K562 (cell line): Measurements from ENCODE around the gene GPER1. TPM values are rescaled to one million over a fixed set of nuclear protein-coding genes. Genes with fewer than 3 reads are reported as not detected.

Experiments
- ATAC-seq: fragments of 200-7000 bp; cut with Tn5 transposase; 3 replicates; pipeline ENCODE4 v1.9.1; 2020; ENCODE audit warnings: moderate library complexity
- BruUV-seq: library from RNA; stranded (reverse); fragments of 400-500 nt; replicated peaks from 2 replicates; lab custom pipeline; 2021; lab: Mats Ljungman, UMichigan
- CTCF ChIA-PET: fragments of 300-600 bp; formaldehyde crosslinking; extraction: SDS; loops from one replicate; lab custom pipeline; 2021; ENCODE audit warnings: low intra/inter-chr PET ratio; lab: Yijun Ruan, JAX
- POLR2A ChIA-PET: fragments of 300-600, 350-650 bp; sonication (Branson Sonifier 250); formaldehyde crosslinking; extraction: SDS; loops from one replicate; lab custom pipeline; 2021; ENCODE audit warnings: antibody characterized with exemption, inconsistent platforms; lab: Yijun Ruan, JAX
- DNase-seq, 4 experiments: peaks; one replicate each; pipeline versions ENCODE4 v3.0.0 to v3.0.0-alpha.2; 2011 to 2018; ENCODE audit warnings: low spot score in 3 of 4, mixed read lengths in 3 of 4; ENCODE audit errors: extremely low read depth in 1 of 4
- FAIRE-seq: peaks from 2 replicates; lab custom pipeline; 2011; peaks lifted over from hg19 to GRCh38; lab: Jason Lieb, UNC
- H2AFZ ChIP-seq: 2 replicates; pipeline ENCODE4 v1.6.0; 2011; ENCODE audit warnings: low read depth, low read length, control low read depth, inconsistent platforms
- H3K27ac ChIP-seq: fragments of 200-600 bp; 3 replicates; pipeline ENCODE4 v1.8.0; 2011; ENCODE audit warnings: low read depth, mild to moderate bottlenecking, control low read depth, inconsistent platforms, low read length, moderate library complexity, mixed read lengths; ENCODE audit errors: extremely low read depth
- H3K27me3 ChIP-seq, 2 experiments: fragments of 300-600 bp in 1 of 2; 2 replicates in 1 of 2; 3 replicates in 1 of 2; pipeline versions ENCODE4 v1.6.0 to v1.8.0; 2011; ENCODE audit warnings: inconsistent platforms in 2 of 2, low read length in 2 of 2, mild to moderate bottlenecking in 1 of 2, mixed read lengths in 1 of 2, moderate library complexity in 1 of 2; ENCODE audit not compliant: control insufficient read depth in 2 of 2, insufficient read depth in 2 of 2
- H3K36me3 ChIP-seq: fragments of 300-600 bp; 3 replicates; pipeline ENCODE4 v1.8.0; 2011; ENCODE audit warnings: mild to moderate bottlenecking, low read length, inconsistent platforms; ENCODE audit not compliant: control insufficient read depth, insufficient read depth
- H3K4me1 ChIP-seq, 2 experiments: fragments of 200-600 bp in 1 of 2; replicated peaks in 1 of 2; 2 replicates in 1 of 2; 3 replicates in 1 of 2; pipeline versions ENCODE4 v1.5.1 to v1.8.0; 2011; ENCODE audit warnings: inconsistent platforms in 2 of 2, low read length in 2 of 2, mild to moderate bottlenecking in 1 of 2, mixed read lengths in 1 of 2, moderate library complexity in 1 of 2; ENCODE audit not compliant: control insufficient read depth in 2 of 2, insufficient read depth in 2 of 2
- H3K4me2 ChIP-seq: 2 replicates; pipeline ENCODE4 v1.6.1; 2011; ENCODE audit warnings: low read length, control low read depth, inconsistent platforms, mixed read lengths; ENCODE audit not compliant: insufficient read depth
- H3K4me3 ChIP-seq: fragments of 200-600 bp; sonication (generic), shearing (Covaris generic); 2 replicates; pipeline ENCODE4 v1.5.1; 2016; ENCODE audit warnings: control low read depth, inconsistent platforms
- H3K79me2 ChIP-seq: fragments of 200-600 bp; 3 replicates; pipeline ENCODE4 v1.8.0; 2011; ENCODE audit warnings: low read length, inconsistent platforms; ENCODE audit not compliant: control insufficient read depth, insufficient read depth
- H3K9ac ChIP-seq, 2 experiments: 2 replicates each; pipeline versions ENCODE4 v1.6.0 to v1.6.1; 2011; ENCODE audit warnings: low read depth in 2 of 2, low read length in 2 of 2, control low read depth in 1 of 2, inconsistent platforms in 1 of 2, mild to moderate bottlenecking in 1 of 2, mixed read lengths in 1 of 2; ENCODE audit not compliant: insufficient read depth in 1 of 2
- H3K9me1 ChIP-seq: one replicate; pipeline ENCODE4 v1.6.0; 2011; ENCODE audit warnings: inconsistent platforms, mild to moderate bottlenecking, low read length, moderate library complexity; ENCODE audit not compliant: control insufficient read depth, insufficient read depth
- H3K9me3 ChIP-seq: replicated peaks from 2 replicates; pipeline ENCODE4 v1.5.1; 2011; ENCODE audit warnings: low read depth, low read length, inconsistent platforms; ENCODE audit not compliant: control insufficient read depth, insufficient read depth
- H4K20me1 ChIP-seq: replicated peaks from 2 replicates; pipeline ENCODE4 v1.6.1; 2011; ENCODE audit warnings: low read length, inconsistent platforms, mixed read lengths; ENCODE audit not compliant: control insufficient read depth, insufficient read depth
- CBX3 ChIP-seq, 2 experiments: IDR thresholded peaks; 1 replicate in 1 of 2; 2 replicates in 1 of 2; pipeline ENCODE4 v1.6.1; 2012; ENCODE audit warnings: inconsistent platforms in 2 of 2, low read length in 2 of 2, borderline replicate concordance in 1 of 2, control low read depth in 1 of 2
- DNMT1 ChIP-seq: fragments of 450-650 bp; IDR thresholded peaks from 2 replicates; pipeline ENCODE4 v1.6.1; 2016; ENCODE audit warnings: antibody characterized with exemption, mild to moderate bottlenecking
- ELK1 ChIP-seq: sonication (generic); formaldehyde crosslinking; IDR thresholded peaks from 2 replicates; pipeline ENCODE4 v1.8.1; 2022; ENCODE audit warnings: missing genetic modification reagents
- ERF ChIP-seq: fragments of 450-650 bp; formaldehyde crosslinking; IDR thresholded peaks from 2 replicates; pipeline ENCODE4 v1.4.0; 2020; ENCODE audit warnings: mild to moderate bottlenecking, mixed read lengths
- GABPA ChIP-seq: fragments of 200-800 bp; sonication (Bioruptor generic); conservative IDR thresholded peaks from 2 replicates; pipeline ENCODE4 v1.6.1; 2016; ENCODE audit warnings: low read depth, missing genetic modification characterization, missing compliant biosample characterization
- HINFP ChIP-seq: fragments of 450-650 bp; conservative IDR thresholded peaks from 2 replicates; pipeline ENCODE4 v1.6.1; 2016; ENCODE audit warnings: missing genetic modification characterization, low read depth, mild to moderate bottlenecking, control low read depth, missing compliant biosample characterization
- LARP7 ChIP-seq: fragments of 450-650 bp; IDR thresholded peaks from 2 replicates; pipeline ENCODE4 v1.6.1; 2016
- SIRT6 ChIP-seq: IDR thresholded peaks from one replicate; pipeline ENCODE4 v1.6.1; 2012; ENCODE audit warnings: low read depth, mild to moderate bottlenecking, control low read depth, inconsistent platforms, low read length, moderate library complexity
- SIX5 ChIP-seq, 2 experiments: IDR thresholded peaks; 2 replicates each; pipeline ENCODE4 v1.6.1; 2011; ENCODE audit warnings: low read length in 2 of 2, borderline replicate concordance in 1 of 2, low read depth in 1 of 2, mild to moderate bottlenecking in 1 of 2, moderate library complexity in 1 of 2; ENCODE audit not compliant: insufficient read depth in 1 of 2
- SLC30A9 ChIP-seq: fragments of 250-450 bp; sonication (Bioruptor Pico); IDR thresholded peaks from 2 replicates; pipeline ENCODE4 v1.8.0; 2022; ENCODE audit warnings: mild to moderate bottlenecking, moderate library complexity
- SP1 ChIP-seq: sonication (generic); formaldehyde crosslinking; IDR thresholded peaks from 2 replicates; pipeline ENCODE4 v1.8.1; 2022; ENCODE audit warnings: mild to moderate bottlenecking, missing genetic modification reagents
- TSC22D4 ChIP-seq: fragments of 450-650 bp; IDR thresholded peaks from 2 replicates; pipeline ENCODE4 v1.6.1; 2016; ENCODE audit warnings: missing genetic modification characterization, missing biosample characterization, control low read depth
- WGBS: fragments of 100-300 bp; shearing (Covaris generic); methylation state at CpG from one replicate; pipeline ENCODE4 v1.1.6; 2016; ENCODE audit warnings: low coverage, mixed read lengths; ENCODE audit not compliant: insufficient coverage; ENCODE audit errors: missing lambda C conversion rate; 5-methylcytosine and 5-hydroxymethylcytosine counted together
- in situ Hi-C: fragments of 300-500 bp; cut with MboI; formaldehyde crosslinking; loops from 4 replicates; pipeline ENCODE4 v1.15.0; 2018; ENCODE audit warnings: inconsistent platforms, mixed read lengths
- intact Hi-C: fragments of 100-400 bp; cut with micrococcal nuclease; formaldehyde crosslinking; loops from 2 replicates; pipeline ENCODE4 v1.14.2; 2022
- polyA plus RNA-seq, 8 experiments: library from polyadenylated mRNA; depleted of rRNA in 4 of 8; stranded (reverse) in 5 of 8; unstranded in 3 of 8; fragments of >200 nt; fragmentation: Nextera tagmentation in 2 of 8; fragmentation: Illumina TruSeq in 1 of 8; extraction: Ambion mirVana in 2 of 8; extraction: Trizol in 1 of 8; gene quantifications; 2 replicates each; pipeline versions ENCODE4 v1.2.1 to v1.2.3, GENCODE V29; 2011 to 2014; ENCODE audit warnings: inconsistent platforms in 1 of 8, missing spikeins in 1 of 8
- total RNA-seq, 7 experiments: library from RNA; depleted of rRNA in 6 of 7; stranded (reverse); fragments of >200 nt in 6 of 7; fragmentation: Illumina TruSeq in 2 of 7; extraction: Trizol in 2 of 7; gene quantifications; 2 replicates each; pipeline versions ENCODE4 v1.2.1 to v1.2.3, GENCODE V29; 2011 to 2021; ENCODE audit warnings: low replicate concordance in 1 of 7

Gene GPER1
- total and polyA plus RNA-seq, 9 of the 15 experiments (the other 6 are each of a cell fraction or from before 2014, with no cell fraction given): 0.04 to 0.09 (median 0.08) TPM; not detected in 6

GRCh38 chr7:1099637-1100036 is 11.7 kb downstream of the GPER1 start:
- Histone ChIP-seq H3K9me3 (no peaks in the 10 kb centered on the region), H3K4me1 (peaks cover 5 to 50% of the 10 kb centered on the region in 2 experiments; a peak in 4 of 5 replicates), H3K4me3 (no peak overlapping the region), H3K36me3 (no peaks in the 10 kb centered on the region; the same call in 2 of the 3 replicates), H3K9me1 (no peaks in the 10 kb centered on the region), H3K27me3 (no peaks in the 10 kb centered on the region), H3K4me2 (no peak overlapping the region), H3K9ac (no peak overlapping the region), H3K79me2 (peaks cover 2% of the 10 kb centered on the region; the same call in 1 of the 3 replicates), H2AFZ (no peak overlapping the region), H3K27ac (no peak overlapping the region), H4K20me1 (peaks cover 8% of the 10 kb centered on the region; the same call in 1 of the 2 replicates)
- DNase-seq: no peak
- FAIRE-seq: no peak
- in situ Hi-C loops (no loop called here), intact Hi-C loops (no loop called here)
- CTCF ChIA-PET: no interaction called here
- BruUV-seq: no TSS peak
- WGBS: 95% methylated on average over 14 of the region's 16 CpGs
- no peak for TF ChIP-seq SIRT6
- TF ChIP-seq TSC22D4 (tag): no peak
- no peak for TF ChIP-seq GABPA
- no peak for TF ChIP-seq CBX3 (IDR thresholded peaks at IDR 0.05; ENCODE audit: borderline replicate concordance in 1 of 2, low read length in 2 of 2)
- no peak for TF ChIP-seq SLC30A9 (CRISPR knock-in tag)
- TF ChIP-seq DNMT1: no peak
- no peak for TF ChIP-seq HINFP (tag)
- no peak for TF ChIP-seq SIX5 (IDR thresholded peaks at IDR 0.05; ENCODE audit: borderline replicate concordance in 1 of 2, insufficient read depth in 1 of 2, low read depth in 1 of 2, low read length in 2 of 2)
- TF ChIP-seq SP1: no peak
- TF ChIP-seq ERF (CRISPR knock-in tag): no peak
- TF ChIP-seq LARP7: no peak
- no peak for TF ChIP-seq ELK1 (CRISPR knock-in tag)
- ATAC-seq: no peak
- POLR2A ChIA-PET: interaction anchor here (0.7 kb wide), 2 partner anchors 15 to 16 kb away, joined by 3 to 4 read pairs; no protein-coding TSS in a partner anchor
